GM12878 (cell line): ENCODE measurements around the gene AKR1B15.

Experiments used
- EZH2 ChIP-seq: IDR thresholded peaks from 2 replicates; pipeline ENCODE4 v1.6.1; 2012; ENCODE audit warnings: low read depth, mild to moderate bottlenecking, control low read depth, inconsistent platforms, low read length, borderline replicate concordance; ENCODE audit not compliant: control insufficient read depth
- JUNB ChIP-seq: IDR thresholded peaks from 2 replicates; pipeline ENCODE4 v1.6.1; 2016; ENCODE audit warnings: antibody characterized with exemption, mild to moderate bottlenecking
- RELA ChIP-seq: fragments of 450-650 bp; IDR thresholded peaks from 2 replicates; pipeline ENCODE4 v1.8.0; 2014; ENCODE audit warnings: borderline replicate concordance; ENCODE audit not compliant: partially characterized antibody
- TF ChIP-seq, protein P1 (sequence below), 3 experiments: IDR thresholded peaks in 2 of 3; conservative IDR thresholded peaks in 1 of 3; 2 replicates each; pipeline ENCODE4 v1.5.1; 2011; ENCODE audit warnings: low read depth in 3 of 3, low read length in 3 of 3, mild to moderate bottlenecking in 3 of 3, control low read depth in 2 of 3, moderate library complexity in 2 of 3, inconsistent platforms in 1 of 3, mixed read lengths in 1 of 3; ENCODE audit not compliant: control insufficient read depth in 2 of 3, insufficient read depth in 1 of 3; ENCODE audit errors: extremely low read depth in 1 of 3
- TF ChIP-seq, protein P2 (sequence below): IDR thresholded peaks from 2 replicates; pipeline ENCODE4 v1.6.1; 2012; ENCODE audit warnings: low read depth, low read length, improper control_type of control experiment

GRCh38 chr7:134530460-134530859 lies 18.4 kb upstream of the AKR1B15 start:
- TF ChIP-seq EZH2 (no peak), RELA (no peak), JUNB (no peak)
- TF ChIP-seq, protein P1, sequence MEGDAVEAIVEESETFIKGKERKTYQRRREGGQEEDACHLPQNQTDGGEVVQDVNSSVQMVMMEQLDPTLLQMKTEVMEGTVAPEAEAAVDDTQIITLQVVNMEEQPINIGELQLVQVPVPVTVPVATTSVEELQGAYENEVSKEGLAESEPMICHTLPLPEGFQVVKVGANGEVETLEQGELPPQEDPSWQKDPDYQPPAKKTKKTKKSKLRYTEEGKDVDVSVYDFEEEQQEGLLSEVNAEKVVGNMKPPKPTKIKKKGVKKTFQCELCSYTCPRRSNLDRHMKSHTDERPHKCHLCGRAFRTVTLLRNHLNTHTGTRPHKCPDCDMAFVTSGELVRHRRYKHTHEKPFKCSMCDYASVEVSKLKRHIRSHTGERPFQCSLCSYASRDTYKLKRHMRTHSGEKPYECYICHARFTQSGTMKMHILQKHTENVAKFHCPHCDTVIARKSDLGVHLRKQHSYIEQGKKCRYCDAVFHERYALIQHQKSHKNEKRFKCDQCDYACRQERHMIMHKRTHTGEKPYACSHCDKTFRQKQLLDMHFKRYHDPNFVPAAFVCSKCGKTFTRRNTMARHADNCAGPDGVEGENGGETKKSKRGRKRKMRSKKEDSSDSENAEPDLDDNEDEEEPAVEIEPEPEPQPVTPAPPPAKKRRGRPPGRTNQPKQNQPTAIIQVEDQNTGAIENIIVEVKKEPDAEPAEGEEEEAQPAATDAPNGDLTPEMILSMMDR (IDR thresholded peaks at IDR 0.05 in 2 of 3, conservative IDR thresholded peaks at IDR 0.05 in 1 of 3; ENCODE audit: control insufficient read depth in 2 of 3, extremely low read depth in 1 of 3, insufficient read depth in 1 of 3, low read depth in 3 of 3, low read length in 3 of 3) = no peak
- TF ChIP-seq, protein P2, sequence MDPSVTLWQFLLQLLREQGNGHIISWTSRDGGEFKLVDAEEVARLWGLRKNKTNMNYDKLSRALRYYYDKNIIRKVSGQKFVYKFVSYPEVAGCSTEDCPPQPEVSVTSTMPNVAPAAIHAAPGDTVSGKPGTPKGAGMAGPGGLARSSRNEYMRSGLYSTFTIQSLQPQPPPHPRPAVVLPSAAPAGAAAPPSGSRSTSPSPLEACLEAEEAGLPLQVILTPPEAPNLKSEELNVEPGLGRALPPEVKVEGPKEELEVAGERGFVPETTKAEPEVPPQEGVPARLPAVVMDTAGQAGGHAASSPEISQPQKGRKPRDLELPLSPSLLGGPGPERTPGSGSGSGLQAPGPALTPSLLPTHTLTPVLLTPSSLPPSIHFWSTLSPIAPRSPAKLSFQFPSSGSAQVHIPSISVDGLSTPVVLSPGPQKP = no peak
